HL-60 (cell line): Measurements from ENCODE around the gene UFD1.

Experiments used
- GABPA ChIP-seq: IDR thresholded peaks from 2 replicates; pipeline ENCODE4 v1.6.1; 2012; ENCODE audit warnings: low read depth
- TF ChIP-seq, protein P1 (sequence below): IDR thresholded peaks from one replicate; pipeline ENCODE4 v1.5.1; 2011; ENCODE audit warnings: low read length, control low read depth, inconsistent platforms; ENCODE audit not compliant: insufficient read depth
- TF ChIP-seq, protein P2 (sequence below): IDR thresholded peaks from 2 replicates; pipeline ENCODE4 v1.6.1; 2012; ENCODE audit warnings: low read depth; ENCODE audit not compliant: insufficient replicate concordance

DNA sequence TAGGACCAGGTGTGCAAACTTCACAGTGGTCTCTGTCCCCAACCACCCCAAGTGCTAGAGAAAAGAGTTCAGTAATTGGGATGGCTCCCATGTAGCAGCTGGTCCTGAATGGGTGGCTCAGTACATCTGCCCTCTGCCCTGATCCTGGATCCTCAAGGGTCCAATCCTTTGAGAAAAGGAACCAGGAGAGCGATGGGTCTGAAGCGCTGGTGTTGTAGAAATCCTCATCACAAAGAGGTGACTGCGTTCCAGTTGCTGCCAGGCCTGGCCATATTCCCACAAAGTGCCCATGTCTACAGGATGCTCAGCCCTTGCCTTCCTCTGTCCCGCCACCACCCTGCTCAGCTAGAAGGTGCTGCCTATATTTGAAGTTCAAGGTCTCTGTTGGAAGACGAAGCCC lies 25.3 kb downstream of the UFD1 start:
- TF ChIP-seq, protein P1, sequence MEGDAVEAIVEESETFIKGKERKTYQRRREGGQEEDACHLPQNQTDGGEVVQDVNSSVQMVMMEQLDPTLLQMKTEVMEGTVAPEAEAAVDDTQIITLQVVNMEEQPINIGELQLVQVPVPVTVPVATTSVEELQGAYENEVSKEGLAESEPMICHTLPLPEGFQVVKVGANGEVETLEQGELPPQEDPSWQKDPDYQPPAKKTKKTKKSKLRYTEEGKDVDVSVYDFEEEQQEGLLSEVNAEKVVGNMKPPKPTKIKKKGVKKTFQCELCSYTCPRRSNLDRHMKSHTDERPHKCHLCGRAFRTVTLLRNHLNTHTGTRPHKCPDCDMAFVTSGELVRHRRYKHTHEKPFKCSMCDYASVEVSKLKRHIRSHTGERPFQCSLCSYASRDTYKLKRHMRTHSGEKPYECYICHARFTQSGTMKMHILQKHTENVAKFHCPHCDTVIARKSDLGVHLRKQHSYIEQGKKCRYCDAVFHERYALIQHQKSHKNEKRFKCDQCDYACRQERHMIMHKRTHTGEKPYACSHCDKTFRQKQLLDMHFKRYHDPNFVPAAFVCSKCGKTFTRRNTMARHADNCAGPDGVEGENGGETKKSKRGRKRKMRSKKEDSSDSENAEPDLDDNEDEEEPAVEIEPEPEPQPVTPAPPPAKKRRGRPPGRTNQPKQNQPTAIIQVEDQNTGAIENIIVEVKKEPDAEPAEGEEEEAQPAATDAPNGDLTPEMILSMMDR = no peak
- TF ChIP-seq, protein P2, sequence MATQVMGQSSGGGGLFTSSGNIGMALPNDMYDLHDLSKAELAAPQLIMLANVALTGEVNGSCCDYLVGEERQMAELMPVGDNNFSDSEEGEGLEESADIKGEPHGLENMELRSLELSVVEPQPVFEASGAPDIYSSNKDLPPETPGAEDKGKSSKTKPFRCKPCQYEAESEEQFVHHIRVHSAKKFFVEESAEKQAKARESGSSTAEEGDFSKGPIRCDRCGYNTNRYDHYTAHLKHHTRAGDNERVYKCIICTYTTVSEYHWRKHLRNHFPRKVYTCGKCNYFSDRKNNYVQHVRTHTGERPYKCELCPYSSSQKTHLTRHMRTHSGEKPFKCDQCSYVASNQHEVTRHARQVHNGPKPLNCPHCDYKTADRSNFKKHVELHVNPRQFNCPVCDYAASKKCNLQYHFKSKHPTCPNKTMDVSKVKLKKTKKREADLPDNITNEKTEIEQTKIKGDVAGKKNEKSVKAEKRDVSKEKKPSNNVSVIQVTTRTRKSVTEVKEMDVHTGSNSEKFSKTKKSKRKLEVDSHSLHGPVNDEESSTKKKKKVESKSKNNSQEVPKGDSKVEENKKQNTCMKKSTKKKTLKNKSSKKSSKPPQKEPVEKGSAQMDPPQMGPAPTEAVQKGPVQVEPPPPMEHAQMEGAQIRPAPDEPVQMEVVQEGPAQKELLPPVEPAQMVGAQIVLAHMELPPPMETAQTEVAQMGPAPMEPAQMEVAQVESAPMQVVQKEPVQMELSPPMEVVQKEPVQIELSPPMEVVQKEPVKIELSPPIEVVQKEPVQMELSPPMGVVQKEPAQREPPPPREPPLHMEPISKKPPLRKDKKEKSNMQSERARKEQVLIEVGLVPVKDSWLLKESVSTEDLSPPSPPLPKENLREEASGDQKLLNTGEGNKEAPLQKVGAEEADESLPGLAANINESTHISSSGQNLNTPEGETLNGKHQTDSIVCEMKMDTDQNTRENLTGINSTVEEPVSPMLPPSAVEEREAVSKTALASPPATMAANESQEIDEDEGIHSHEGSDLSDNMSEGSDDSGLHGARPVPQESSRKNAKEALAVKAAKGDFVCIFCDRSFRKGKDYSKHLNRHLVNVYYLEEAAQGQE = no peak
- no peak for TF ChIP-seq GABPA
